ENCODE results near the gene KCNJ9. TPM values are rescaled to one million over a fixed set of nuclear protein-coding genes. Genes with fewer than 3 reads are reported as not detected.

KCNJ9 gene
- total RNA-seq, 1 donor from 2014 or later = 0.05 TPM

- Mint-ChIP-seq H3K27me3 (ENCODE audit: unreplicated experiment) (peaks cover 6% of the 10 kb centered on the region), H3K27ac (ENCODE audit: unreplicated experiment) (no peak overlapping the region), H3K9me3 (ENCODE audit: unreplicated experiment) (no peaks in the 10 kb centered on the region), H3K36me3 (ENCODE audit: low read depth, unreplicated experiment) (no peaks in the 10 kb centered on the region), H3K4me1 (ENCODE audit: unreplicated experiment) (peaks cover 3% of the 10 kb centered on the region), H3K4me3 (ENCODE audit: unreplicated experiment) (no peak overlapping the region)
- DNase-seq (ENCODE audit: low spot score) = no peak
- TF ChIP-seq CTCF (IDR thresholded peaks at IDR 0.05; ENCODE audit: unreplicated experiment) = no peak
Observed at GRCh38 chr1:160058087-160058486, 23.3 kb upstream of the KCNJ9 start.

GRCh38 chr1:160061369-160062229, 19.7 kb upstream of the KCNJ9 start:
- DNase-seq (ENCODE audit: low spot score) = no peak
- Mint-ChIP-seq H3K27me3 (ENCODE audit: unreplicated experiment) (peaks cover 16% of the 10 kb centered on the region), H3K27ac (ENCODE audit: unreplicated experiment) (no peak overlapping the region), H3K4me1 (ENCODE audit: unreplicated experiment) (no peaks in the 10 kb centered on the region), H3K9me3 (ENCODE audit: unreplicated experiment) (no peaks in the 10 kb centered on the region), H3K4me3 (ENCODE audit: unreplicated experiment) (no peak overlapping the region), H3K36me3 (ENCODE audit: low read depth, unreplicated experiment) (no peaks in the 10 kb centered on the region)
- no peak for TF ChIP-seq CTCF (IDR thresholded peaks at IDR 0.05; ENCODE audit: unreplicated experiment)

GRCh38 chr1:160062230-160062532, 19.2 kb upstream of the KCNJ9 start:
- no peak overlapping the region for H3K4me3 Mint-ChIP-seq (ENCODE audit: unreplicated experiment)
- no peak for TF ChIP-seq CTCF (IDR thresholded peaks at IDR 0.05; ENCODE audit: unreplicated experiment)
- DNase-seq (ENCODE audit: low spot score) = no peak
- H3K27ac Mint-ChIP-seq (ENCODE audit: unreplicated experiment) = no peak overlapping the region
- no peaks in the 10 kb centered on the region for H3K4me1 Mint-ChIP-seq (ENCODE audit: unreplicated experiment)
- peaks cover 16% of the 10 kb centered on the region for H3K27me3 Mint-ChIP-seq (ENCODE audit: unreplicated experiment)
- no peaks in the 10 kb centered on the region for H3K36me3 Mint-ChIP-seq (ENCODE audit: low read depth, unreplicated experiment)
- H3K9me3 Mint-ChIP-seq (ENCODE audit: unreplicated experiment) = no peaks in the 10 kb centered on the region

GRCh38 chr1:160063176-160063575, 18.2 kb upstream of the KCNJ9 start:
- H3K27me3 Mint-ChIP-seq (ENCODE audit: unreplicated experiment) = peaks cover 16% of the 10 kb centered on the region
- H3K27ac Mint-ChIP-seq (ENCODE audit: unreplicated experiment) = no peak overlapping the region
- no peaks in the 10 kb centered on the region for H3K36me3 Mint-ChIP-seq (ENCODE audit: low read depth, unreplicated experiment)
- TF ChIP-seq CTCF (IDR thresholded peaks at IDR 0.05; ENCODE audit: unreplicated experiment) = no peak
- no peaks in the 10 kb centered on the region for H3K4me1 Mint-ChIP-seq (ENCODE audit: unreplicated experiment)
- DNase-seq (ENCODE audit: low spot score) = no peak
- H3K4me3 Mint-ChIP-seq (ENCODE audit: unreplicated experiment) = no peak overlapping the region
- H3K9me3 Mint-ChIP-seq (ENCODE audit: unreplicated experiment) = no peaks in the 10 kb centered on the region

- no peak for TF ChIP-seq CTCF (IDR thresholded peaks at IDR 0.05; ENCODE audit: unreplicated experiment)
- no peaks in the 10 kb centered on the region for H3K36me3 Mint-ChIP-seq (ENCODE audit: low read depth, unreplicated experiment)
- no peak overlapping the region for H3K4me3 Mint-ChIP-seq (ENCODE audit: unreplicated experiment)
- peaks cover 18% of the 10 kb centered on the region for H3K27me3 Mint-ChIP-seq (ENCODE audit: unreplicated experiment)
- DNase-seq (ENCODE audit: low spot score) = no peak
- no peaks in the 10 kb centered on the region for H3K4me1 Mint-ChIP-seq (ENCODE audit: unreplicated experiment)
- no peaks in the 10 kb centered on the region for H3K9me3 Mint-ChIP-seq (ENCODE audit: unreplicated experiment)
- H3K27ac Mint-ChIP-seq (ENCODE audit: unreplicated experiment) = no peak overlapping the region
Observed at GRCh38 chr1:160064164-160064563, 17.2 kb upstream of the KCNJ9 start.
